Activated T-helper 2 cell treated with anti-CD3 and anti-CD28 coated beads, Interferon-gamma antibody, Interleukin-2, Interleukin-4, amounts not matched to agents 10 μg/mL and 5 μg/mL and 100 μg/mL, durations not matched to agents 14 hours and 24 hours and 36 hours (primary cell): ENCODE measurements around the gene GNB1. TPM values are rescaled to one million over a fixed set of nuclear protein-coding genes. Genes with fewer than 3 reads are reported as not detected.
"Not testable (repeated sequence)": the region's sequence is repeated elsewhere in the genome, so short reads cannot be mapped to it uniquely, and the experiment has no call there.

Experiments
- DNase-seq: peaks from one replicate; pipeline ENCODE4 v3.0.0; 2021; ENCODE audit warnings: low spot score
- H3K27ac Mint-ChIP-seq: one replicate; pipeline ENCODE4 v1.8.0; 2021; ENCODE audit warnings: mixed read lengths
- H3K27me3 Mint-ChIP-seq: one replicate; pipeline ENCODE4 v1.8.0; 2021; ENCODE audit warnings: low read depth, mixed read lengths
- H3K36me3 Mint-ChIP-seq: one replicate; pipeline ENCODE4 v1.8.0; 2021; ENCODE audit warnings: low read depth, mixed read lengths
- H3K4me1 Mint-ChIP-seq: one replicate; pipeline ENCODE4 v1.8.0; 2021; ENCODE audit warnings: low read depth, mixed read lengths
- H3K4me3 Mint-ChIP-seq: one replicate; pipeline ENCODE4 v1.8.0; 2021; ENCODE audit warnings: low read depth, mild to moderate bottlenecking, moderate library complexity, mixed read lengths
- H3K9me3 Mint-ChIP-seq: one replicate; pipeline ENCODE4 v1.8.0; 2021; ENCODE audit warnings: mixed read lengths
- intact Hi-C: fragments of 100-400 bp; cut with micrococcal nuclease; formaldehyde crosslinking; loops from one replicate; pipeline ENCODE4 v1.15.1; 2023
- total RNA-seq: library from RNA; stranded (reverse); gene quantifications from 2 replicates; pipeline ENCODE4 v1.2.3, GENCODE V29; 2022

GNB1 gene
- total RNA-seq, 1 donor from 2014 or later = 471 TPM

- intact Hi-C loops = loop anchor here (5.0 kb wide), 1 partner anchor 62 kb away; no protein-coding TSS in a partner anchor
- Mint-ChIP-seq H3K36me3 (peaks cover 25% of the 10 kb centered on the region), H3K27ac (peak overlapping the region; percentile 70), H3K9me3 (no peaks in the 10 kb centered on the region), H3K4me3 (peak overlapping the region; percentile 77), H3K27me3 (no peaks in the 10 kb centered on the region), H3K4me1 (peaks cover 31% of the 10 kb centered on the region)
- no peak for DNase-seq
These were observed 1.7 kb downstream of the GNB1 start for GRCh38 chr1:1889090-1889750.

GRCh38 chr1:1883890-1884289 is 7.0 kb downstream of the GNB1 start:
- H3K4me1 Mint-ChIP-seq = peaks cover 39% of the 10 kb centered on the region
- H3K4me3 Mint-ChIP-seq, H3K9me3 Mint-ChIP-seq, H3K27ac Mint-ChIP-seq, DNase-seq, intact Hi-C loops, H3K27me3 Mint-ChIP-seq: not testable (repeated sequence)
- peaks cover 50% of the 10 kb centered on the region for H3K36me3 Mint-ChIP-seq

GRCh38 chr1:1883092-1883873 is 7.6 kb downstream of the GNB1 start:
- intact Hi-C loops = no loop called here
- Mint-ChIP-seq H3K4me1 (peaks cover 40% of the 10 kb centered on the region), H3K9me3 (no peaks in the 10 kb centered on the region), H3K36me3 (peaks cover 52% of the 10 kb centered on the region), H3K27ac (peak overlapping the region; percentile 33), H3K4me3 (no peak overlapping the region), H3K27me3 (no peaks in the 10 kb centered on the region)
- no peak for DNase-seq

- Mint-ChIP-seq H3K4me3 (no peak overlapping the region), H3K36me3 (peaks cover 50% of the 10 kb centered on the region), H3K27me3 (no peaks in the 10 kb centered on the region), H3K9me3 (no peaks in the 10 kb centered on the region), H3K27ac (no peak overlapping the region), H3K4me1 (peaks cover 37% of the 10 kb centered on the region)
- intact Hi-C loops = no loop called here
- no peak for DNase-seq
These were observed 9.2 kb downstream of the GNB1 start for GRCh38 chr1:1881727-1882126.

GRCh38 chr1:1880617-1881312 is 10.1 kb downstream of the GNB1 start:
- Mint-ChIP-seq H3K27ac (no peak overlapping the region), H3K4me3 (no peak overlapping the region), H3K36me3 (peaks cover 55% of the 10 kb centered on the region), H3K9me3 (no peaks in the 10 kb centered on the region), H3K27me3 (no peaks in the 10 kb centered on the region), H3K4me1 (peaks cover 43% of the 10 kb centered on the region)
- intact Hi-C loops = no loop called here
- no peak for DNase-seq

- intact Hi-C loops = no loop called here
These were observed 10.9 kb downstream of the GNB1 start for GRCh38 chr1:1879942-1880341.

GRCh38 chr1:1877865-1878436 is 12.9 kb downstream of the GNB1 start:
- H3K4me3 Mint-ChIP-seq = no peak overlapping the region
- no peak for DNase-seq
- intact Hi-C loops = no loop called here

More at GRCh38 chr1:1879942-1880341, 10.9 kb downstream of the GNB1 start:
- no peak overlapping the region for H3K4me3 Mint-ChIP-seq
- H3K27me3 Mint-ChIP-seq = no peaks in the 10 kb centered on the region
- H3K9me3 Mint-ChIP-seq = no peaks in the 10 kb centered on the region
- DNase-seq = no peak
- H3K27ac Mint-ChIP-seq = no peak overlapping the region
- peaks cover 63% of the 10 kb centered on the region for H3K36me3 Mint-ChIP-seq
- H3K4me1 Mint-ChIP-seq = peaks cover 47% of the 10 kb centered on the region

GRCh38 chr1:1876335-1876930 is 14.5 kb downstream of the GNB1 start:
- no peaks in the 10 kb centered on the region for H3K9me3 Mint-ChIP-seq
- no peak for DNase-seq
- intact Hi-C loops = no loop called here
- peaks cover 49% of the 10 kb centered on the region for H3K4me1 Mint-ChIP-seq
- H3K27me3 Mint-ChIP-seq = no peaks in the 10 kb centered on the region
- peak overlapping the region; percentile 61 for H3K4me3 Mint-ChIP-seq
- H3K36me3 Mint-ChIP-seq = peaks cover 65% of the 10 kb centered on the region
- peak overlapping the region; percentile 87 for H3K27ac Mint-ChIP-seq

More at GRCh38 chr1:1877865-1878436, 12.9 kb downstream of the GNB1 start:
- Mint-ChIP-seq H3K9me3 (no peaks in the 10 kb centered on the region), H3K36me3 (peaks cover 59% of the 10 kb centered on the region), H3K4me1 (peaks cover 45% of the 10 kb centered on the region), H3K27me3 (no peaks in the 10 kb centered on the region), H3K27ac (peak overlapping the region; percentile 10)

GRCh38 chr1:1875932-1876331 is 15.0 kb downstream of the GNB1 start:
- Mint-ChIP-seq H3K27ac (peak overlapping the region; percentile 87), H3K9me3 (no peaks in the 10 kb centered on the region), H3K27me3 (no peaks in the 10 kb centered on the region), H3K4me3 (peak overlapping the region; percentile 61), H3K36me3 (peaks cover 66% of the 10 kb centered on the region), H3K4me1 (peaks cover 46% of the 10 kb centered on the region)
- intact Hi-C loops = no loop called here
- no peak for DNase-seq

- Mint-ChIP-seq H3K27me3 (no peaks in the 10 kb centered on the region), H3K4me3 (no peak overlapping the region), H3K36me3 (peaks cover 70% of the 10 kb centered on the region), H3K9me3 (no peaks in the 10 kb centered on the region), H3K27ac (no peak overlapping the region), H3K4me1 (peaks cover 44% of the 10 kb centered on the region)
- no peak for DNase-seq
- intact Hi-C loops = no loop called here
These were observed 16.0 kb downstream of the GNB1 start for GRCh38 chr1:1874901-1875300.

- no peak for DNase-seq
- intact Hi-C loops = no loop called here
- Mint-ChIP-seq H3K4me1 (peaks cover 41% of the 10 kb centered on the region), H3K27me3 (no peaks in the 10 kb centered on the region), H3K36me3 (peaks cover 64% of the 10 kb centered on the region), H3K9me3 (no peaks in the 10 kb centered on the region), H3K4me3 (no peak overlapping the region), H3K27ac (no peak overlapping the region)
These were observed 17.7 kb downstream of the GNB1 start for GRCh38 chr1:1873186-1873585.

GRCh38 chr1:1872329-1872994 is 18.4 kb downstream of the GNB1 start:
- Mint-ChIP-seq H3K9me3 (no peaks in the 10 kb centered on the region), H3K27me3 (no peaks in the 10 kb centered on the region), H3K36me3 (peaks cover 61% of the 10 kb centered on the region), H3K4me3 (no peak overlapping the region), H3K27ac (no peak overlapping the region), H3K4me1 (peaks cover 35% of the 10 kb centered on the region)
- no peak for DNase-seq
- intact Hi-C loops = no loop called here
